ENCODE measurements around the gene TYRO3. TPM values are rescaled to one million over a fixed set of nuclear protein-coding genes. Genes with fewer than 3 reads are reported as not detected.

The TYRO3 gene
- total and polyA plus RNA-seq, 2 donors (not counting 1 experiment from before 2014, with no cell fraction given), result 0.05 TPM; not detected in 1

DNA sequence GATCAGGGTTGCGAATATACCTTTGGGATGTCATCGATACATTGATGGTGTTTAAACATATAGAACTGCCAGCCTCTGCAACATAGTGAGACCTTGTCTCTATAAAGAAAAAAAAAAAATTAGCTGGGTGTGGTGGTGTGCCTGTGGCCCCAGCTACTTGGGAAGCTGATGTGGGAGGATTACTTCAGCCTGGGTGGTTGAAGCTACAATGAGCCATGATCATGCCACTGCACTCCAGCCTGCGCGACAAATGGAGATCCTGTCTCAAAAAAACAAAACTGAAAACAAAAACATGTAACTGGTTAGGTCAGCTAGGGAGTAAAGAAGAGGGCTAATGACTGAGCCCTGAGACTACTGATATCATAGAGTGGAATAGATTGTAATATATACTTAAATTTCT is 70.5 kb downstream of the TYRO3 start:
- ChIA-PET POLR2A (interaction anchor here (0.5 to 0.6 kb wide), 2 partner anchors 9 to 661 kb away, joined by 3 to 8 read pairs; no protein-coding TSS in a partner anchor), CTCF (interaction anchor here (0.8 kb wide), 1 partner anchor 17 kb away, joined by 3 read pairs; no protein-coding TSS in a partner anchor)
- Histone ChIP-seq H3K9ac (ENCODE audit: low read length) (no peak overlapping the region), H3K4me3 (ENCODE audit: control extremely low read depth in 1 of 5, extremely low read depth in 1 of 5, insufficient read depth in 1 of 5, low read depth in 2 of 5, low read length in 4 of 5) (no peak overlapping the region), H3K4me2 (replicated peaks; ENCODE audit: low read depth, low read length, poor library complexity, severe bottlenecking) (no peak overlapping the region), H4K20me1 (ENCODE audit: control insufficient read depth, insufficient read depth, low read length, poor library complexity, severe bottlenecking) (no peaks in the 10 kb centered on the region), H3K4me1 (ENCODE audit: control insufficient read depth in 2 of 2, insufficient read depth in 2 of 2, low read length in 2 of 2) (peaks cover 11 to 12% of the 10 kb centered on the region in 2 donors), H2AFZ (ENCODE audit: insufficient read depth, low read depth, low read length, poor library complexity, severe bottlenecking) (no peak overlapping the region), H3K27ac (ENCODE audit: low read length in 2 of 2) (no peak overlapping the region), H3K36me3 (replicated peaks in 1 of 2; ENCODE audit: control extremely low read depth in 1 of 2, control insufficient read depth in 1 of 2, extremely low read depth in 1 of 2, insufficient read depth in 2 of 2, low read length in 1 of 2) (no peaks in the 10 kb centered on the region), H3K9me3 (ENCODE audit: control extremely low read depth in 1 of 3, control insufficient read depth in 2 of 3, insufficient read depth in 1 of 3, low read length in 2 of 3) (no peaks in the 10 kb centered on the region), H3K79me2 (ENCODE audit: control insufficient read depth, insufficient read depth, low read length) (no peaks in the 10 kb centered on the region), H3K27me3 (replicated peaks in 1 of 4; ENCODE audit: control extremely low read depth in 1 of 4, control insufficient read depth in 3 of 4, insufficient read depth in 4 of 4, low read length in 3 of 4) (no peaks in the 10 kb centered on the region)
- Mint-ChIP-seq H3K27ac (no peak overlapping the region), H3K9me3 (ENCODE audit: insufficient read depth) (no peaks in the 10 kb centered on the region), H3K4me1 (peaks cover 19% of the 10 kb centered on the region), H3K27me3 (no peaks in the 10 kb centered on the region), H3K4me3 (no peak overlapping the region)
- DNase-seq, result no peak
- ATAC-seq (ENCODE audit: low read depth), result no peak
- WGBS (ENCODE audit: insufficient coverage), result no CpG with 5 or more reads among the region's 4 CpGs
- TF ChIP-seq EZH2 (IDR thresholded peaks at IDR 0.05; ENCODE audit: borderline replicate concordance, insufficient read depth, low read depth, low read length, poor library complexity, severe bottlenecking) (no peak), CTCF (IDR thresholded peaks at IDR 0.05) (no peak)
- intact Hi-C loops (cut with micrococcal nuclease), result no loop called here

GRCh38 chr15:41629883-41630282 is 70.9 kb downstream of the TYRO3 start:
- Histone ChIP-seq H3K36me3 (replicated peaks in 1 of 2; ENCODE audit: control extremely low read depth in 1 of 2, control insufficient read depth in 1 of 2, extremely low read depth in 1 of 2, insufficient read depth in 2 of 2, low read length in 1 of 2) (no peaks in the 10 kb centered on the region), H2AFZ (ENCODE audit: insufficient read depth, low read depth, low read length, poor library complexity, severe bottlenecking) (no peak overlapping the region), H3K4me3 (ENCODE audit: control extremely low read depth in 1 of 5, extremely low read depth in 1 of 5, insufficient read depth in 1 of 5, low read depth in 2 of 5, low read length in 4 of 5) (no peak overlapping the region), H3K9me3 (ENCODE audit: control extremely low read depth in 1 of 3, control insufficient read depth in 2 of 3, insufficient read depth in 1 of 3, low read length in 2 of 3) (no peaks in the 10 kb centered on the region), H4K20me1 (ENCODE audit: control insufficient read depth, insufficient read depth, low read length, poor library complexity, severe bottlenecking) (no peaks in the 10 kb centered on the region), H3K27ac (ENCODE audit: low read length in 2 of 2) (no peak overlapping the region), H3K79me2 (ENCODE audit: control insufficient read depth, insufficient read depth, low read length) (no peaks in the 10 kb centered on the region), H3K4me2 (replicated peaks; ENCODE audit: low read depth, low read length, poor library complexity, severe bottlenecking) (no peak overlapping the region), H3K27me3 (replicated peaks in 1 of 4; ENCODE audit: control extremely low read depth in 1 of 4, control insufficient read depth in 3 of 4, insufficient read depth in 4 of 4, low read length in 3 of 4) (no peaks in the 10 kb centered on the region), H3K4me1 (ENCODE audit: control insufficient read depth in 2 of 2, insufficient read depth in 2 of 2, low read length in 2 of 2) (peaks cover 13 to 14% of the 10 kb centered on the region in 2 donors), H3K9ac (ENCODE audit: low read length) (no peak overlapping the region)
- 98% methylated on average over 5 of the region's 5 CpGs for WGBS (ENCODE audit: insufficient coverage)
- no peaks in the 10 kb centered on the region for H3K9me3 Mint-ChIP-seq (ENCODE audit: insufficient read depth)
- intact Hi-C loops (cut with micrococcal nuclease), result no loop called here
- H3K4me1 Mint-ChIP-seq, result peaks cover 23% of the 10 kb centered on the region
- no peaks in the 10 kb centered on the region for H3K27me3 Mint-ChIP-seq
- CTCF ChIA-PET, result interaction anchor here (0.5 kb wide), 1 partner anchor 151 kb away, joined by 4 read pairs; no protein-coding TSS in a partner anchor
- no peak for TF ChIP-seq EZH2 (IDR thresholded peaks at IDR 0.05; ENCODE audit: borderline replicate concordance, insufficient read depth, low read depth, low read length, poor library complexity, severe bottlenecking)
- no peak for TF ChIP-seq CTCF (IDR thresholded peaks at IDR 0.05)
- ATAC-seq (ENCODE audit: low read depth), result no peak
- POLR2A ChIA-PET, result interaction anchor here (0.5 kb wide), 1 partner anchor 661 kb away, joined by 8 read pairs; no protein-coding TSS in a partner anchor
- DNase-seq, result no peak
- no peak overlapping the region for H3K27ac Mint-ChIP-seq
- no peak overlapping the region for H3K4me3 Mint-ChIP-seq
